Measurements from ENCODE around the gene CLSTN3.

Gene CLSTN3

GRCh38 chr12:7128681-7129286 lies 1.4 kb upstream of the CLSTN3 start, which contains the start of gene RBP5:
Gene RBP5 (minus strand): TSS chr12:7128889. CDS start chr12:7128775, 114 bp downstream.
- no peak for DNase-seq

DNA sequence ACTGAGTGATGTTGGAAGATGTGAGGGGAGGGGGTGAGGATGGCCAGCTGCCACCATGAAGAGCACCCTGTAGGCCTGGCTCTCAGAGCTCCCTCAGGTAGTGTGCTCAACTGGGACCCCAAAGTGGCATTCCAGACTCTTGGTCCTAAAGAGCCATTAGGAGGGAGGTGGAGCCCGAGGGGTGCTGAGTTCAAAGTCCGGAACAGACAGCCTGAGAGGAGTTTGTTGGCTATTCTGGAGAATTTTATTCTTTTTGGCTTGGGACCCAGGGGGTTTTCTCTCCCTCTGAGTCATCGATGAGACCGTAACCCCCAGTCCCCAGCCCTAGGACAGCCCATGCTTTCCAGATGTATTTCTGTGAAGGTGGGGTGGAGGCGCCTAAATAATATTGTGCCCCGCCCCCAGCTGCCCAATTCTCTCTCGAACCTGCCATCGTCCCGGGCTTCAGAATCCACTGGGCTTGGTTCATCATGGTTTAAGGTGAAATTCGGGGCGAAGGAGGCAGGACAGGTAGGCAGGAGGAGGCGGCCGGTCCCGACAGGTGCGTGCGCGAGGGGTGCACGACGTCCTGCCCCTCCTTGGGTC lies 792 bp upstream of the CLSTN3 start:
- no peak for DNase-seq

- no peak for DNase-seq
These were observed 730 bp downstream of the CLSTN3 start for GRCh38 chr12:7130701-7131501.

- no peak for DNase-seq
These were observed 1.3 kb downstream of the CLSTN3 start for GRCh38 chr12:7131502-7131866.

DNA sequence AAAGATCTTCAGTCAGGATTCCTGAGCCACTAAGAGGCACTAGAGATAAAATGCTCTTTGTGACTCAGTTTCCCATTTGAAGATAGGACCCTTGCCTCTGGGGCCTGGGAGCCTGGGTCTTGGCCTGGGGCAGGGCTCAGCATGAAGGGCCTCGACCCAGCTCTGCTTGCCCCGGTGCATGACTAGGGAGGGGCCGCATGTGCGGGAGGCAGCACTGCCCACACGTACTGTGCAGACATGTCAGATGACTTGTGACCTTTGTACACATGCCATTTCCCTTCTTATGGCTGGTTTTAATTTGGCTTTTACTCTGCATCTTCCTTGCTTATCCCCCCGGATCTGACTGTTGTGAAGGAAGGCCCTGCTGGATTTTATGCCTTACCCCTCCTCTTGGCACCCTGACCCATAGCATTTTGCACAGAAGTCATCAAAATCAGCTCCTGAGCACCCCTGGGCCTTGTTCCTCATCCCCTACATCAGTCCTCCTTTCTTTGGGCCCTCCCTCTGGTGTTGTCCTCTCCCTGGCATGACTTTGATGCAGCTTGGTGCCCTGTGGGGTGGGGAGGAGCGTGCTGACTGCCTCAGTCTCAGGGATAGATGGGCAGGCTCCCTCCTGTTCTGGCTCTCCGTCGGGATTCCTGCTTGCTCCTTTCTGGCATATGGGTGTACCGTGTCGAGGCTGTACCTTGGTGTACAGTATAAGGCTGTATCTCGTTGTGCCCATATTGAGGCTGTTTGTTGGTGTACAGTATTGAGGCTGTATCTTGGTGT lies 4.4 kb downstream of the CLSTN3 start:
- no peak for DNase-seq

DNA sequence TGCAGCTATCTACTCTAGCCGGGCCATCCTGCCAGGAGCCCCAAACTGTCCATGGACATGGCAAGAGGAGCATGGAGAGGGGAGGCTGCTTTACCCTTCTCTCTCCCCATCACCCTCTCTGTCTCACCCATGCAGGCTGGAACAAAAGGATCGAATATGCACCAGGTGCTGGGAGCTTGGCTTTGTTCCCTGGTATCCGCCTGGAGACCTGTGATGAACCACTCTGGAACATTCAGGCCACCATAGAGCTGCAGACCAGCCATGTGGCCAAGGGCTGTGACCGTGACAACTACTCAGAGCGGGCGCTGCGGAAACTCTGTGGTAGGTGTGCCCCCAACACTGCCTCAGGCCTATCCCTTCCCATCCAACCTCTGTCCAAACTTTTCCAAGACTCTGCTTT lies 5.9 kb downstream of the CLSTN3 start:
- no peak for DNase-seq

- no peak for DNase-seq
These were observed 6.5 kb downstream of the CLSTN3 start for GRCh38 chr12:7136676-7137075.

DNA sequence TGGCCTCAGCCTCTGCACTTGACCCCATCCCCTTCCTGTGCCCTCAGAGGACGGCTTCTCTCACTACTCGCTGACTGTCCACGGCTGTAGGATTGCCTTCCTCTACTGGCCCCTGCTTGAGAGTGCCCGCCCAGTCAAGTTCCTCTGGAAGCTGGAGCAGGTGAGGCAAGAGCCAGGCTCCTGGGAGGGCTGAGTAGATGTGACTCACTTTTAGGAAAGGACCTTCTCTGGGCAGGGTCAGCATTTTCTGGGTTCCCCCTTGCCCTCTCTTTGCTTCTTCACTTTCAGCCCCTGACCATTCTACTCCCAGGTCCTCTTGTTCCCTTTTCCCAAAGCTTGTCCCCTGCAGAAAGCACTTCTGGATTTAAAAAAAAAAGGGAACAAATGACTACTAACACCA lies 7.7 kb downstream of the CLSTN3 start:
- DNase-seq, result no peak

- no peak for DNase-seq
These were observed 9.0 kb downstream of the CLSTN3 start for GRCh38 chr12:7139200-7139599.

GRCh38 chr12:7141351-7142005 lies 11.3 kb downstream of the CLSTN3 start:
- no peak for DNase-seq

DNA sequence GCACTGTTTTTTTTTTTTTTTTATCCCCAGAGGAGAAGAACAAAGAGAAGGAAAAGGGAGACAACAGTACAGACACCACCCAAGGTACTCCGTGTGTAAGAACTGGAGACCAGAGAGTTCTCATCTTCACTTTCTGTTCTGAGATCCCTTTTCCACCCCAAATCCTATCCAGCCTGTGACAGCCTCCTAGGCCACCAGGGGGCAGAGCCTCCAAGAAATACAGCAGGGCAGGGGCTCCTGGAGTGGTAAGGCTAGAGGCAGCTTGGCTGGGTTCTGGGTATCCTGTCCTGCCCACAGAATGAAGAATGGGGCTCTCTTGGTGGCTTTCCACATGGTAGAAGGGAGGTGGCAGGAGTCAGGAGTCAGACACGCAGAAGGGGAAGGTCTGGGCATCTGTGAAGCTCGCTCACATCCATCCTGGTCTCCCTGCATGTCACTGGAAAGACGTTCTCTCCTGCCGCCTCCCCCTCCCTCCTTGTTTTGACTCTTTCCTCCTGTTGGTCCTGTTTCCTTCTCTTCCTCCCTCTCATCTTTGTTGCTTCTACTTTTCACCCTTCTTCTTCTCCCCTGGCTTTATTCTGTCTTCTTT lies 12.0 kb downstream of the CLSTN3 start:
- peak; percentile 46 for DNase-seq

- no peak for DNase-seq
These were observed 12.8 kb downstream of the CLSTN3 start for GRCh38 chr12:7142809-7143465.

GRCh38 chr12:7143564-7143963 lies 13.4 kb downstream of the CLSTN3 start:
- DNase-seq, result no peak

- DNase-seq, result no peak
These were observed 14.4 kb downstream of the CLSTN3 start for GRCh38 chr12:7144414-7145120.

DNA sequence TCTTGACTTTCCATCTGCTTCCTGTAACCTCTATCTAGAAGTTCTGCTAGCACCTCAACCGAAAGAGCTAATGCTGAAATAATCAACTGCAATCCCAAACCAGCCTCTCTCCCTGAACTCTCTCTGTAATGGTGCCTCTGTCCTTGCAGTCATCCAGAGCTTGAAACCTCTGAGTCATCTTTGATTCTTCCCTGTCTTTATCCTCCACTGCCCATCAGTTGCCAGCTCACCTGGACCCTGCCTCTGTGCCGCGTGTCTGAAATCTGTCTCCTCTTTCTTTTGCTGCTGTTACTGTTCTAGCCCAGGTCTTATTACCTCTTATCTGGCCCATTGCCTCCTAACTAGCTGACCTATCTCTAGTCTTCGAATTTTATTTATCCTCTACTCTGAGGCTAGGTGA lies 15.5 kb downstream of the CLSTN3 start:
- no peak for DNase-seq

GRCh38 chr12:7146228-7146627 lies 16.1 kb downstream of the CLSTN3 start:
- no peak for DNase-seq

GRCh38 chr12:7146906-7147305 lies 16.7 kb downstream of the CLSTN3 start:
- DNase-seq, result no peak

GRCh38 chr12:7150356-7150755 lies 20.2 kb downstream of the CLSTN3 start:
- no peak for DNase-seq

DNA sequence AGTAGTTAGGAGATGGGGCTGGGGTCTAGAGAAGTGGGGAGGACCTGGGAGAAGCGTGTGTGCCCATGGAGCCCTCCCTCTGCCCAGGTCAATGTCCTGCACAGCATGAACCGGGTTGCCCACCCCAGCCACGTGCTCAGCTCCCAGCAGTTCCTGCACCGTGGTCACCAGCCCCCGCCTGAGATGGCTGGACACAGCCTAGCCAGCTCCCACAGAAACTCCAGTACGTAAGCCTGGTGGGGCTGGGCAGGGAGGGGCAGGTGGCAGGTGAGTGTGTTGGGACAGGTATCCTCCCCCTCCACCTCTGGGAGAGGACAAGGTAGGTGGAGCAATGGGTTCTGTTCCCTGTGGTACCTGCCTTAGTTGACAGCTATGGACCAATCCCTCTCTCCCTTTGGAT lies 20.7 kb downstream of the CLSTN3 start:
- DNase-seq, result no peak

DNA sequence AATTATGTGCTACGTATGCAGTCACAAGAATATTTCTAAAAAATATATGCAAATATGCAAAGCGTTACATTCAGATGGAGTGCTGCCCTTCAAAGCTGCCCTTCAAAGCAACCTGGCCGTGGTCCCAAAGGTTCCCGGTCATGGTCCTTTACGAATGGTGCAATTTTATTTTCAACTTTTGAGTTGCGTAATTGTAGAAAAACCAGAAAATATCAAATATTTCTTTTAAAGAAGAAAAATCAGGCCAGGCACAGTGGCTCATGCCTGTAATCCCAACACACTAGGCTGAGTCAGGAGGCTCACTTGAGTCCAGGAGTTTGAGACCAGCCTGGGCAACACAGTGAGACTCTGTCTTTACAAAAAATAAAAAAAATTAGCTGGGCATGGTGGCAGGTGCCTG lies 21.4 kb downstream of the CLSTN3 start:
- no peak for DNase-seq

- DNase-seq, result no peak
These were observed 22.6 kb downstream of the CLSTN3 start for GRCh38 chr12:7152818-7153217.

Measured in activated T-cell treated with anti-CD3 and anti-CD28 coated beads for 4 hours (primary cell).